Measurements from ENCODE around the gene ANKUB1.
A peak's percentile ranks its signal among the peaks of the same experiment; 100 is the strongest.

Gene ANKUB1

DNA sequence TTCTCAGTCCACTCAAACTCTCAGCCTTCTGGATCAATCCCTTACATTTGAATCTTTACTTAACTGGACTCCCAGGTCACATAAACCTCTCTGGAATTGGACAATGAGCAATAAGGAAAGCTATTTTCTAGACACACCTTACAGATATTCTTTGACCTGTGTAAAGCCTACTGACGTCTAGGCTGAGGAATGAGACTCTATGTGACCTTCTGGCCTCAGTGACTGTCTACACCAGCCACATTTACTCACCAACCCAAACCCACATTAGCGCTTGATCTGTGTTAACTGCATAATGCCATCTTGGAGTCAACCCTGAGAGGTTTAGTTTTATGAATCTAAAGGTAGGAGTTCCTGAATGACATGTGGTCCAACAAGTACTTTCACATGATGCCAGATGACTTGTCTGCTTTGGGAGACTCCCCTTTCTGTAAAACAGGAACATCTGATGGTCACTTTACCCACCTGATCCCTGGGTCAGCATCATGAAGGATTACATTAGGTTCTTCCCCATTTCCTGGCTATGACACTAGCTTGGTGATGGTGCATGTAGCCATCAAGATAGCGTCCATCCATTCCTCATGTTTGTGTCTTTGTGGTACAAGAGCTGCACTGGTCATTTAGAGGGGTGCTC lies 28.7 kb downstream of the ANKUB1 start:
- TF ChIP-seq TARDBP (IDR thresholded peaks at IDR 0.05) (no peak), HDGF (IDR thresholded peaks at IDR 0.05; ENCODE audit: borderline replicate concordance) (no peak)
- no peak for DNase-seq (ENCODE audit: extremely low spot score)
- CTCF ChIA-PET = interaction anchor here (0.8 kb wide), 1 partner anchor 8 kb away, joined by 9 read pairs; no protein-coding TSS in a partner anchor
- POLR2A ChIA-PET = interaction anchor here (1.5 kb wide), 1 partner anchor 12 kb away, joined by 3 read pairs; the partner anchor contains the start of gene COMMD2

DNA sequence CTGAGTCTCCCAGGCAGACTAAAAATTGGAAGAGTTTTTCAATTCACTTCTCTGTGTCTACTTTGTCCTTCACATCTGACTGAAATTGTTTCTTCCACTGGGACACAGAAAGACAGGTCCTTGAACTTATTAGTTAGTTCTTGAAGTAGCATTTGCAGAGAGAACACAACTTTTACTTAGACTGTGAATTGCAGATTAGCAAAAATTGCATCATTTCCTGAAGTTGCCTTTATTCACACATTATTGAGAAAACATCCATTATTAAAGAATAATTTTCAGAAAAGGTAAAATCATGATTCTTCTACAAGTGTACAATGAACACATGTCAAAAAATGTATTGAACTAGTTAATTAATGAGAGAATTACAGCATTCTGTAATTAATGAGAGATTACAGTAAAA lies 38.6 kb downstream of the ANKUB1 start:
- TF ChIP-seq SUZ12 (IDR thresholded peaks at IDR 0.05) = no peak
- POLR2A ChIA-PET = interaction anchor here (1.4 kb wide), 1 partner anchor 244 kb away, joined by 3 read pairs; no protein-coding TSS in a partner anchor
- CTCF ChIA-PET = interaction anchor here (1.2 kb wide), 1 partner anchor 169 kb away, joined by 3 read pairs; no protein-coding TSS in a partner anchor

GRCh38 chr3:149752788-149753136 lies 39.6 kb downstream of the ANKUB1 start:
- DNase-seq (ENCODE audit: extremely low spot score) = no peak
- CTCF ChIA-PET = interaction anchor here (0.6 to 1.5 kb wide), 4 partner anchors 13 to 223 kb away, joined by 3 to 4 read pairs (median 4); no protein-coding TSS in a partner anchor
- POLR2A ChIA-PET = interaction anchor here (1.2 to 2.2 kb wide), 5 partner anchors 8 to 251 kb away, joined by 3 to 8 read pairs (median 4); no protein-coding TSS in a partner anchor
- TF ChIP-seq L3MBTL2 (conservative IDR thresholded peaks at IDR 0.05) (no peak), NFRKB (IDR thresholded peaks at IDR 0.05) (no peak), FOXK2 (IDR thresholded peaks at IDR 0.05) (no peak), ELF4 (IDR thresholded peaks at IDR 0.05) (no peak), SP1 (IDR thresholded peaks at IDR 0.05) (no peak), ARNT (IDR thresholded peaks at IDR 0.05) (no peak), TARDBP (IDR thresholded peaks at IDR 0.05) (no peak), FOXA1 (IDR thresholded peaks at IDR 0.05) (no peak), CTBP1 (IDR thresholded peaks at IDR 0.05; ENCODE audit: borderline replicate concordance) (no peak), ZNF384 (IDR thresholded peaks at IDR 0.05) (no peak)
- TF ChIP-seq, protein P1, sequence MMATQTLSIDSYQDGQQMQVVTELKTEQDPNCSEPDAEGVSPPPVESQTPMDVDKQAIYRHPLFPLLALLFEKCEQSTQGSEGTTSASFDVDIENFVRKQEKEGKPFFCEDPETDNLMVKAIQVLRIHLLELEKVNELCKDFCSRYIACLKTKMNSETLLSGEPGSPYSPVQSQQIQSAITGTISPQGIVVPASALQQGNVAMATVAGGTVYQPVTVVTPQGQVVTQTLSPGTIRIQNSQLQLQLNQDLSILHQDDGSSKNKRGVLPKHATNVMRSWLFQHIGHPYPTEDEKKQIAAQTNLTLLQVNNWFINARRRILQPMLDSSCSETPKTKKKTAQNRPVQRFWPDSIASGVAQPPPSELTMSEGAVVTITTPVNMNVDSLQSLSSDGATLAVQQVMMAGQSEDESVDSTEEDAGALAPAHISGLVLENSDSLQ (IDR thresholded peaks at IDR 0.05) = no peak

More for the DNA sequence above, 38.6 kb downstream of the ANKUB1 start:
- no peak for DNase-seq (ENCODE audit: extremely low spot score)

DNA sequence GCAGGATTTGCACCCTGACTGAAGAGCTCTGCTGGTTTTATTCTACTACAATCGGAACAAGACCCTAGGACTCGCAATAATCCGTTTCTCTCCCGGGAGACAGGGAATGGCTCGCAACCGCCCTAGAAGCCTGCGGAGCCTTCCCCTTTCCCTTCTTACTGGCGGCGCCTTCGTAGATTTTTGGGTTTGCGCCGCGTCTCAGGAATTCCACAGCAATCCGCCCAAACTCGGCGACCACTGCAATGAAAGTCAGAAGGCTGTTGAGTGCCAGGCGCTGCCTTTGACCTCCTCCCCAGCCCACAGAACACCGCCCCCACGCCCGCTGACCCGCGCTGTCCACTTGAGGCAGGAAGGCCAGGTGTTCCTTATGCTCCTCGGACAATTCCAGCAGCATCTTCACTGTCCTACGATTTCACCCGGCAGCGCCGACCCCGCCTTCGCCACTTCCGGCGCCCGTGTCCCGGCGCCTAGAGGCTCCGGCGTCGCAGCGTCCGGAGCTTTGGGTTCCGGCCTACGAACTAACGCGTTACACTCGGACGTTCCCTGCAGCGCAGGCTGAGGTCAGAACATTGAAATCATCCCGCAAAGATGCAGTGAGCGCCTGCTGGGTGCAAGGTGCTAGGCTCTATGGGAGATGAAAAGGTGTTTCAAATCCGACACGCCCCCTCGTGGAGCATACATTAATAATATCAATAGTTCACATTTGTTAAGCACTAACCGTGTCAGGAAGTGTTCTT lies 40.1 kb downstream of the ANKUB1 start, which contains the start of gene COMMD2:
TSS of gene COMMD2 (minus strand) at position 439 of the 737 bp plus-strand sequence. CDS start at position 394, 45 bp downstream.
- peak; percentile 84 for DNase-seq (ENCODE audit: extremely low spot score)
- CTCF ChIA-PET = interaction anchor here (0.6 to 1.5 kb wide), 5 partner anchors 14 to 222 kb away, joined by 3 to 4 read pairs (median 3); no protein-coding TSS in a partner anchor
- POLR2A ChIA-PET = interaction anchor here (0.8 to 2.2 kb wide), 9 partner anchors 8 to 251 kb away, joined by 3 to 8 read pairs (median 4); no protein-coding TSS in a partner anchor
- TF ChIP-seq, protein P1 (IDR thresholded peaks at IDR 0.05) = no peak
- peak; percentile 33; the same call in 1 of the 2 replicates for TF ChIP-seq FOXM1 (IDR thresholded peaks at IDR 0.05; ENCODE audit: borderline replicate concordance)
- no peak for TF ChIP-seq LEF1 (IDR thresholded peaks at IDR 0.05; ENCODE audit: borderline replicate concordance)
- TF ChIP-seq ELF4 (IDR thresholded peaks at IDR 0.05) = peak; percentile 27; the same call in 1 of the 2 replicates
- peak; percentile 49; the same call in 1 of the 2 replicates for TF ChIP-seq ARNT (IDR thresholded peaks at IDR 0.05)
- no peak for TF ChIP-seq FOXA1 (IDR thresholded peaks at IDR 0.05)
- TF ChIP-seq L3MBTL2 (conservative IDR thresholded peaks at IDR 0.05) = peak; percentile 49
- TF ChIP-seq CTBP1 (IDR thresholded peaks at IDR 0.05; ENCODE audit: borderline replicate concordance) = peak; percentile 90

DNA sequence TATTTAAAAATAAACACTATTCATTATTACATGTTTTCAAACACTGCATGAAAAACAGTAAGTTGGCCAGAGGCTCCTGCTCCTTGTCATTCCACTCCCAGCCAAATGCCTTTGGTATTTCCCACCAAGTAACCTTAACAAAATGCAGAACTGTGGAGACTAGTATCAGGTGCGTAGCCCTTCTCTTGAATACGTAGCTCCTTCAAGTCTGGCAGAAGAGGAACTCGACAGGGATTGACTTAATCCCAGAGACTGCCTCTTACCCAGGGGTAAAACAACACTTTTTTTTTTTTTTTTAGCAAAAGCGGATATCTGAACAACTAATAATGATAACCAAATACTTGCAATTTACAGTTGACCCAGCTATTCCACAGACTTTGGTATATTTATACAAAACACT lies 40.8 kb downstream of the ANKUB1 start:
- TF ChIP-seq TARDBP (IDR thresholded peaks at IDR 0.05) (no peak), ZNF384 (IDR thresholded peaks at IDR 0.05) (no peak), SP1 (IDR thresholded peaks at IDR 0.05) (no peak), LEF1 (IDR thresholded peaks at IDR 0.05; ENCODE audit: borderline replicate concordance) (no peak), HDGF (IDR thresholded peaks at IDR 0.05; ENCODE audit: borderline replicate concordance) (no peak), SUZ12 (IDR thresholded peaks at IDR 0.05) (no peak), BHLHE40 (IDR thresholded peaks at IDR 0.05; ENCODE audit: borderline replicate concordance) (no peak), ARNT (IDR thresholded peaks at IDR 0.05) (no peak), L3MBTL2 (conservative IDR thresholded peaks at IDR 0.05) (no peak), ELF4 (IDR thresholded peaks at IDR 0.05) (no peak), CTBP1 (IDR thresholded peaks at IDR 0.05; ENCODE audit: borderline replicate concordance) (no peak), FOXA1 (IDR thresholded peaks at IDR 0.05) (no peak), FOXM1 (IDR thresholded peaks at IDR 0.05; ENCODE audit: borderline replicate concordance) (no peak)
- TF ChIP-seq, protein P1 (IDR thresholded peaks at IDR 0.05) = no peak
- ChIA-PET POLR2A (interaction anchor here (0.7 to 2.2 kb wide), 8 partner anchors 9 to 124 kb away, joined by 3 to 8 read pairs (median 4); no protein-coding TSS in a partner anchor), CTCF (interaction anchor here (0.6 to 1.5 kb wide), 2 partner anchors 14 to 140 kb away, joined by 3 to 4 read pairs; no protein-coding TSS in a partner anchor)
- no peak for DNase-seq (ENCODE audit: extremely low spot score)

DNA sequence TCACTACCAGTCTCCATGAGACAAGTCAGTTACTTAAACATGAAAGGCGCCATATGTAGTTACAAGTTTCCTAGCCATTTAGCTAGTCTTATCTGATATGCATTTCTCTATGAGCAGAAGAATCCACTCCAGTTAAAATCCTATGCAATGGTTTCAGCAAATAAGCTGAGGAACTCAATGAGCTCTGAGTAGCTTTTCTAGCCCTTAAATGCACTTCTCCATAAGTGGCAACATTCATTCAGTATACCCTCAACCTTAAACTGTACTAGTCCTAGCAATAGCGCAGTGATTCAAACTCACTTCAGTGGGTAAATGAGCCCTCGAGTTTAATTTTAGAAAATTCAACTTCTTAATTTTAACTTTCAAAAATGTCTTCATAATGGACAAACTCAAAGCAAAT lies 47.7 kb downstream of the ANKUB1 start:
- TF ChIP-seq L3MBTL2 (conservative IDR thresholded peaks at IDR 0.05) = no peak
- no peak for TF ChIP-seq SP1 (IDR thresholded peaks at IDR 0.05)
- TF ChIP-seq SUZ12 (IDR thresholded peaks at IDR 0.05) = no peak
- TF ChIP-seq TARDBP (IDR thresholded peaks at IDR 0.05) = no peak
- no peak for TF ChIP-seq ARNT (IDR thresholded peaks at IDR 0.05)
- TF ChIP-seq HDGF (IDR thresholded peaks at IDR 0.05; ENCODE audit: borderline replicate concordance) = no peak
- no peak for TF ChIP-seq CTBP1 (IDR thresholded peaks at IDR 0.05; ENCODE audit: borderline replicate concordance)
- TF ChIP-seq ZNF384 (IDR thresholded peaks at IDR 0.05) = no peak
- TF ChIP-seq NFRKB (IDR thresholded peaks at IDR 0.05) = no peak
- no peak for TF ChIP-seq FOXM1 (IDR thresholded peaks at IDR 0.05; ENCODE audit: borderline replicate concordance)
- no peak for TF ChIP-seq BHLHE40 (IDR thresholded peaks at IDR 0.05; ENCODE audit: borderline replicate concordance)
- TF ChIP-seq LEF1 (IDR thresholded peaks at IDR 0.05; ENCODE audit: borderline replicate concordance) = no peak
- no peak for TF ChIP-seq FOXK2 (IDR thresholded peaks at IDR 0.05)
- TF ChIP-seq ELF4 (IDR thresholded peaks at IDR 0.05) = no peak
- TF ChIP-seq, protein P1 (IDR thresholded peaks at IDR 0.05) = no peak
- TF ChIP-seq FOXA1 (IDR thresholded peaks at IDR 0.05) = no peak
- POLR2A ChIA-PET = no interaction called here
- DNase-seq (ENCODE audit: extremely low spot score) = no peak
- CTCF ChIA-PET = no interaction called here
